Fibroblast of the aortic adventitia (primary cell): ENCODE results near the gene CASP14. TPM values are rescaled to one million over a fixed set of nuclear protein-coding genes. Genes with fewer than 3 reads are reported as not detected.

ENCODE experiments used
- DNase-seq: peaks from one replicate; pipeline ENCODE4 v3.0.0-alpha.2; 2010; ENCODE audit warnings: low read depth
- H3K4me3 ChIP-seq: 2 replicates; pipeline ENCODE4 v1.5.1; 2011; ENCODE audit warnings: low read depth, mild to moderate bottlenecking, control low read depth, low read length, moderate library complexity
- CTCF ChIP-seq: IDR thresholded peaks from 2 replicates; pipeline ENCODE4 v1.5.1; 2011; ENCODE audit warnings: mild to moderate bottlenecking, low read length, control low read depth, inconsistent platforms; ENCODE audit not compliant: insufficient read depth
- total RNA-seq: library from RNA; depleted of rRNA; stranded (reverse); fragments of >200 nt; gene quantifications from 2 replicates; pipeline ENCODE4 v1.2.3, GENCODE V29; 2012; ENCODE audit warnings: low replicate concordance

CASP14 gene
- total RNA-seq, 1 donor: not detected

GRCh38 chr19:15104003-15104402 is 54.7 kb downstream of the CASP14 start:
- TF ChIP-seq CTCF: no peak
- no peak for DNase-seq

GRCh38 chr19:15104411-15104810 is 55.1 kb downstream of the CASP14 start:
- no peak for DNase-seq
- H3K4me3 ChIP-seq: no peak overlapping the region
- TF ChIP-seq CTCF: no peak

More at GRCh38 chr19:15104003-15104402, 54.7 kb downstream of the CASP14 start:
- H3K4me3 ChIP-seq: no peak overlapping the region

- TF ChIP-seq CTCF: no peak
- H3K4me3 ChIP-seq: no peak overlapping the region
- no peak for DNase-seq
These were observed 55.8 kb downstream of the CASP14 start for GRCh38 chr19:15105044-15105443.

- TF ChIP-seq CTCF: no peak
- H3K4me3 ChIP-seq: peak within 1 kb of the TSS; percentile 83
- peak; percentile 72 for DNase-seq
These were observed 58.1 kb downstream of the CASP14 start, which contains the start of gene SYDE1 for GRCh38 chr19:15107061-15108010. Gene SYDE1 (plus strand): TSS chr19:15107401. CDS start chr19:15107434, 33 bp downstream.

Other genes starting within 250 kb of the CASP14 start
- not detected in 2 replicates for gene OR7A5, start 214.3 kb upstream of the CASP14 start, total RNA-seq
- gene OR7C1, start 214.3 kb upstream of the CASP14 start, total RNA-seq: not detected in 2 replicates
- gene OR7A10, start 200.6 kb upstream of the CASP14 start, total RNA-seq: not detected in 2 replicates
- gene OR7A17, start 163.3 kb upstream of the CASP14 start, total RNA-seq: not detected in 2 replicates
- gene OR7C2, start 108.0 kb upstream of the CASP14 start, total RNA-seq: not detected in 2 replicates
- not detected in 2 replicates for gene SLC1A6, start 69.6 kb upstream of the CASP14 start, total RNA-seq
- gene OR1I1, start 32.7 kb downstream of the CASP14 start, total RNA-seq: not detected in 2 replicates
- gene SYDE1, start 57.9 kb downstream of the CASP14 start, total RNA-seq: 36.2 and 46.9 TPM in 2 replicates
- 39.4 and 44.4 TPM in 2 replicates for gene NOTCH3, start 151.5 kb downstream of the CASP14 start, total RNA-seq
- gene EPHX3, start 183.0 kb downstream of the CASP14 start, total RNA-seq: 0.09 TPM in 1 of 2 replicates, not detected in the other